Ascending aorta (tissue), 2 donors: ENCODE measurements around the gene IDE. TPM values are rescaled to one million over a fixed set of nuclear protein-coding genes. Genes with fewer than 3 reads are reported as not detected.

Source experiments
- DNase-seq, 2 donors: peaks; one replicate each; pipeline ENCODE4 v3.0.0-alpha.2; 2019; ENCODE audit warnings: low spot score in 2 of 2
- H3K27ac ChIP-seq, 2 donors: fragments of 200-600 bp; sonication (generic); one replicate each; pipeline ENCODE4 v1.5.1; 2016 to 2017; ENCODE audit warnings: mild to moderate bottlenecking in 1 of 2
- H3K27me3 ChIP-seq: fragments of 200-600 bp; sonication (generic); one replicate; pipeline ENCODE4 v1.5.1; 2017
- H3K36me3 ChIP-seq, 2 donors: fragments of 200-600 bp; sonication (generic); one replicate each; pipeline ENCODE4 v1.5.1; 2016
- H3K4me1 ChIP-seq, 2 donors: fragments of 200-600 bp; sonication (generic); one replicate each; pipeline ENCODE4 v1.5.1; 2016 to 2017; ENCODE audit warnings: mild to moderate bottlenecking in 1 of 2
- H3K4me3 ChIP-seq, 2 donors: fragments of 200-600 bp; sonication (generic); one replicate each; pipeline ENCODE4 v1.5.1; 2016 to 2017; ENCODE audit warnings: mild to moderate bottlenecking in 1 of 2
- H3K9me3 ChIP-seq, 2 donors: fragments of 200-600 bp; sonication (generic); one replicate each; pipeline ENCODE4 v1.5.1; 2016
- CTCF ChIP-seq, 3 experiments: fragments of 200-600 bp in 2 of 3; fragments of 450-650 bp in 1 of 3; sonication (generic) in 2 of 3; IDR thresholded peaks; one replicate each; pipeline ENCODE4 v1.5.1; 2016 to 2019; ENCODE audit warnings: antibody characterized with exemption in 3 of 3, mild to moderate bottlenecking in 1 of 3, moderate library complexity in 1 of 3
- intact Hi-C: fragments of 100-400 bp; cut with DNase I; formaldehyde crosslinking; loops from one replicate; pipeline ENCODE4 v1.15.1; 2023
- total RNA-seq: library from RNA; depleted of rRNA; stranded (reverse); fragments of >200 nt; gene quantifications from one replicate; pipeline ENCODE4 v1.1.0, GENCODE V29; 2016

IDE gene
- total RNA-seq, 1 donor from 2014 or later: 22.7 TPM

DNA sequence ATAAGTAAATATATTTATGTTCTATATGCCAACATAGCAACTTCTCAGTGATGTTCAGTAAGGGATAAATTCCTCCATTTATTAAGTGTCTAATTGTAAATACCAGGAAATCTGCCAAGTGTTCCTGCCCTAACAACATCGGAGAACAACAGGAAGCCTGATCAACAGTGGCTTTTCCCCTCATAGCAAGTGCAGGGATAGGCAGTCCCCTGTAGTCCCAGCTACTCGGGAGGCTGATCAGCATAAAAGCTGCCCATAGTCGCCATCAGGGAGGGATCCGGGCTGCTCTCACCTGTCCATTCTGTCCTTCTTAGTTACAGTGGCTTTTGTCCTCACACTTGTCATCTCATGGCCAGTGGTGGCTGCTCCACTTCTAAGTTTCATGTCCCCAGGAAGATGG is 141.3 kb downstream of the IDE start:
- Histone ChIP-seq H3K4me1 (no peaks in the 10 kb centered on the region), H3K27me3 (no peaks in the 10 kb centered on the region), H3K36me3 (no peaks in the 10 kb centered on the region), H3K9me3 (no peaks in the 10 kb centered on the region), H3K27ac (no peak overlapping the region), H3K4me3 (no peak overlapping the region)
- intact Hi-C loops: loop anchor here (5.0 kb wide), 1 partner anchor 360 kb away; no protein-coding TSS in a partner anchor
- DNase-seq: no peak
- no peak for TF ChIP-seq CTCF (IDR thresholded peaks at IDR 0.05)

DNA sequence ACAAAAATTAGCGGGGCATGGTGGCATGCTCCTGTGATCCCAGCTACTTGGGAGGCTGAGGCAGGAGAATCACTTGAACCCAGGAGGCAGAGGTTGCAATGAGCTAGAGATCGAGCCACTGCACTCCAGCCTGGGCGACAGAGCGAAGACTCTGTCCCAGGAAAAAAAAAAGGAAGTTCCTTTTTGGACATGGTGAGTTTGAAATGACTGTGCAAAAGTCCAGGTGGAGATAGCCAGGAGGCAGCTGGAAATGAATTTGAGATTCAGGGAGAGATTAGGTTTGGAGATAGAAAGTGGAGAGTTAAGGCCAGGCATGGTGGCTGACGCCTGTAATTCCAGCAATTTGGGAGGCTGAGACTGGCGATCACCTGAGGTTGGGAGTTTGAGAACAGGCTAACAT is 143.8 kb downstream of the IDE start:
- no peaks in the 10 kb centered on the region for H3K4me1 ChIP-seq
- intact Hi-C loops: loop anchor here (5.0 kb wide), 1 partner anchor 358 kb away; no protein-coding TSS in a partner anchor
- H3K4me3 ChIP-seq: no peak overlapping the region
- no peak for TF ChIP-seq CTCF (IDR thresholded peaks at IDR 0.05)
- no peak overlapping the region for H3K27ac ChIP-seq
- no peak for DNase-seq
- no peaks in the 10 kb centered on the region for H3K27me3 ChIP-seq
- H3K36me3 ChIP-seq: no peaks in the 10 kb centered on the region
- H3K9me3 ChIP-seq: no peaks in the 10 kb centered on the region

DNA sequence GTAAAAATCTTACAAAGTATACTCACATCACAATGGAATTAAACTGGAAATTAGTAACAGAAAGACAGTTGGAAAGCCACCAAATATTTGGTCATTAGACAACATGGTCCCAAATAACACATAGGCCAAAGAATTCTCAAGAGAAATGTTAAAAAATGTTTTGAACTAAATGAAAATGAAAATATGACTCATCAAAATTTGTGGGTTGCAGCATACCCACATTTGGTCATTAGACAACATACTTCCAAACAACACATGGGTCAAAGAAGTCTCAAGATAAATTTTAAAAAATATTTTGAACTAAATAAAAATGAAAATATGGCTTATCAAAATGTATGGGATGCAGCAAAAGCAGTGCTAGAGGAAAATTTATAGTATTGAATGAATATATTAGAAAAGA is 152.3 kb downstream of the IDE start:
- Histone ChIP-seq H3K36me3 (no peaks in the 10 kb centered on the region), H3K4me1 (no peaks in the 10 kb centered on the region), H3K27me3 (no peaks in the 10 kb centered on the region), H3K27ac (no peak overlapping the region), H3K9me3 (peaks cover 0 to 4% of the 10 kb centered on the region in 2 donors), H3K4me3 (no peak overlapping the region)
- intact Hi-C loops: no loop called here
- no peak for TF ChIP-seq CTCF (IDR thresholded peaks at IDR 0.05)
- no peak for DNase-seq

DNA sequence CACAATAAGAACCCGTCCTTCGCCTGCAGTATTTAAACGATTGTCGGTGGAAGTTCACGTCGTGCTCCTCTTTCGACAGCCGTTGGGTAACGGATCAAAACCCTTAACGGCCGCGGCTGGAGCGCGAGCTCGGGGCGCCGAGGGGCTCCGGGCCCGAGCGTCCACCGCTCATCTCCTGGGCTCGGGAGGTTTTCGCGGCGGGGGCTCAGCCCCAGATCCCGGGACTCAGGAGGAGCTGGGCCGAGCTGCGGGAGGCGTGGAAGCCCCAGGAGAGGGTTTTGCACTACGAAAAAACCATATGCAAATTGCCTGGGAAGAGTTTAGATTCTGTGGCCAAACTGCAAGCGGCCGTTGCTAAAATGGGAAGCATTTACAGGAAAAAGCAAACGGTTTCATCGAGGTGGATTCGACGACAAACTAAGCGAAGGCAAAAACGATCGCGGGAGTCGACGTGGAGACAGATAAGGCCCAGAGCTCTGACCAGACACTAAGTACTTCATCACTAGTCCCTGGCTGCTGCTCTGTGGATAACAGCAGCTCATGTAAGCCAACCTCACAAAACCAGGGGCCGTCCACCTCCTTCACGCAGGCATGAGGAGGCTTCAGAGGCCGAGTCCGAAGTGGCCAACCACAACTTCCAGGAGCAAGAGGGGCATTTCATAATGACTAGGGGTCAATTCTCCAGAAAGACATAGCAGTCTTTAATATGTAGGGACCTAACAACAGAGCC is 153.2 kb downstream of the IDE start:
- H3K9me3 ChIP-seq: peaks cover 0 to 4% of the 10 kb centered on the region in 2 donors
- no peak for TF ChIP-seq CTCF (IDR thresholded peaks at IDR 0.05)
- no peaks in the 10 kb centered on the region for H3K27me3 ChIP-seq
- H3K36me3 ChIP-seq: no peaks in the 10 kb centered on the region
- intact Hi-C loops: no loop called here
- no peaks in the 10 kb centered on the region for H3K4me1 ChIP-seq
- peak overlapping the region; percentile 39 to 57 for H3K4me3 ChIP-seq
- no peak overlapping the region for H3K27ac ChIP-seq
- DNase-seq: no peak

DNA sequence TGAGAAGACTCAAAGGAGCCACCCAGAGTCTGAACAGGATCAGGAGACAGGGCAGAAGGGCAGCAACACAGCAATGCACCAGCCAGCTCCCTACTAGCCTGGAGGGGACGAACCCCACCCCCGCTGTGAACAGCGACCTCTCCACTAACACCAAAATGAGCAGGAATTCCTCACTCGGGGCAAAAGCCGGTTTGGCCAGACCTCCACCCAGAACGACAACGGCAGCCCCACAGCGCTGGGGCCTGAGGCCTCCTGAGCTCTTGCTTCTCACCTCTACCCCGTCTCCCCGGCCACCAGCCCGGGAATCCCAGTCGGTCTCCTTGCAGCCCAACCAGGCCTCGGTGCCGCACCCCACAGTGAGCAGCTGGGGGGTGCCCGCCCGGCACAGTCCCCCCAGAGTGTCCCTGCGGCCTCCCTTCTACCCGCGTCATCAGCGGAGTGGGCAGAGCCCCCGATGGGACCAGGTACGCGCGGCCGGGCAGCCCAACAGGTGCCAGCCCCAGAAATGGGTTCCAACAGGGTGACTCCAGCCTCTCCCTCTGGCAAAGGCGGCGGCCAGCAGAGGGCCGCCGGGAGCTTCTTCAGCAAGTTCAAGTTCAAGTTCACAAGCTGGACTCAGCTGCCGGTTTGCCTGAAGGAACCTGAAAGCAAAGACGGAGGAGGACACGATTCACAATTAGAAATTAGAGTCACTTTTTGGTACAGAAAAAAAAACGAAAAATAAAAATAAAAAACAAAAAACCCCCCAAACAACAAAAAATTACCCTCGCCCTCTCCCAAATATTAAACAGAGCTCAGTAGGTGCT is 153.9 kb downstream of the IDE start:
- Histone ChIP-seq H3K4me3 (peak overlapping the region; percentile 39 to 57), H3K36me3 (no peaks in the 10 kb centered on the region), H3K27me3 (no peaks in the 10 kb centered on the region), H3K9me3 (peaks cover 0 to 4% of the 10 kb centered on the region in 2 donors), H3K27ac (no peak overlapping the region), H3K4me1 (no peaks in the 10 kb centered on the region)
- no peak for DNase-seq
- intact Hi-C loops: no loop called here
- peak in 2 of 3 experiments; percentile 20 to 34 for TF ChIP-seq CTCF (IDR thresholded peaks at IDR 0.05)
